Endothelial cell (in vitro differentiated cells): ENCODE results near the gene SLC34A1. TPM values are rescaled to one million over a fixed set of nuclear protein-coding genes. Genes with fewer than 3 reads are reported as not detected.

Experiments used
- DNase-seq: peaks from one replicate; pipeline ENCODE4 v3.0.0; 2021; ENCODE audit warnings: low spot score
- H3K27ac Mint-ChIP-seq: one replicate; pipeline ENCODE4 v1.8.0; 2021; ENCODE audit warnings: mixed read lengths, inconsistent platforms; ENCODE audit not compliant: unreplicated experiment
- H3K27me3 Mint-ChIP-seq: one replicate; pipeline ENCODE4 v1.8.0; 2021; ENCODE audit warnings: mild to moderate bottlenecking, moderate library complexity, mixed read lengths, inconsistent platforms; ENCODE audit not compliant: unreplicated experiment
- H3K36me3 Mint-ChIP-seq: one replicate; pipeline ENCODE4 v1.8.0; 2021; ENCODE audit warnings: mild to moderate bottlenecking, low read depth, mixed read lengths, inconsistent platforms; ENCODE audit not compliant: unreplicated experiment
- H3K4me1 Mint-ChIP-seq: one replicate; pipeline ENCODE4 v1.8.0; 2021; ENCODE audit warnings: mild to moderate bottlenecking, mixed read lengths, inconsistent platforms; ENCODE audit not compliant: unreplicated experiment
- H3K4me3 Mint-ChIP-seq: one replicate; pipeline ENCODE4 v1.8.0; 2021; ENCODE audit warnings: mild to moderate bottlenecking, mixed read lengths, inconsistent platforms; ENCODE audit not compliant: unreplicated experiment
- H3K9me3 Mint-ChIP-seq: one replicate; pipeline ENCODE4 v1.8.0; 2021; ENCODE audit warnings: mixed read lengths, inconsistent platforms; ENCODE audit not compliant: unreplicated experiment
- total RNA-seq: library from RNA; stranded (reverse); fragmentation: NEBNext Ultra II Directional; extraction: Animal tissue kit (Norgen Biotek cat#: 25700); gene quantifications from one replicate; pipeline ENCODE4 v1.2.1, GENCODE V29; 2021; ENCODE audit not compliant: unreplicated experiment
- TF ChIP-seq, protein P1 (sequence below): fragments of 200-600 bp; sonication (generic); IDR thresholded peaks from one replicate; pipeline ENCODE4 v1.5.0; 2021; ENCODE audit warnings: antibody characterized with exemption; ENCODE audit not compliant: unreplicated experiment

Gene SLC34A1
- total RNA-seq, 1 donor from 2014 or later: not detected

DNA sequence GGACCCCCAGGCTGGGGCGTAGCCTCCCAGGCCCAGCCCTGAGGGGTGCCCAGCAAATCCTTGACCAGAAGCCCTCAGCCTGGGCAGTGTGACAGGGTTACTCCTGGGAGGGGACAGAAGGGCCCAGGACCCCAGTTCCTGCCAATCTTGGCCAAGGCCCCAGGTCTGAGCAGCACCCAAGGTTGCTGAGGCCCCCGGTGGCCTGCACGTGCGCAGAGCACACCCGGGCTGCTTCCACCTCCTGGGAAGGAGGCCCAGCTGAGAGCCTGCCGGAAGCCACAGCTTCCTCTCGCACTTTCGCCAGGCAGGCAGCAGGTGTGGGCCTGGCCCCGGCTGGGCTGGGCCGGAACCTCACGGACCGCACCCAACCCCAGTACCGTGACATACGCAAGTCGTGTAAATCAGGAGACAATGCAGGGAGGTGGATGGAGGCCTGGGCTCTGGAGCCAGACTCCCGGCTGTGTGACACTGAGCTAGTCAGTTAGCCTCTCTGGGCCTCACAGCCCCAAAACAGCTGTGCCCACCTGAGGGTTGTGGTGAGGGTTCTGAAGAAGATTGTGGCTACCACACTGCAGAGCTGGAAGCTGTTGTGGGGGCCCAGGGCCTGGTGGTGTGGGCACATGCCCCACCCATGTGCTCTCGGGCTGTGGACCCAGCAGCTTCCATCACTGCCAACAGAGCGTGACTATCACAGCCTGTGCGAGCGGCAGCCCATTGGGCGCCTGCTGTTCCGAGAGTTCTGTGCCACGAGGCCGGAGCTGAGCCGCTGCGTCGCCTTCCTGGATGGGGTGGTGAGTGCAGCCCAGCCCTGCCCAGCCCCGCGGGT, 47.3 kb downstream of the SLC34A1 start:
- TF ChIP-seq, protein P1, sequence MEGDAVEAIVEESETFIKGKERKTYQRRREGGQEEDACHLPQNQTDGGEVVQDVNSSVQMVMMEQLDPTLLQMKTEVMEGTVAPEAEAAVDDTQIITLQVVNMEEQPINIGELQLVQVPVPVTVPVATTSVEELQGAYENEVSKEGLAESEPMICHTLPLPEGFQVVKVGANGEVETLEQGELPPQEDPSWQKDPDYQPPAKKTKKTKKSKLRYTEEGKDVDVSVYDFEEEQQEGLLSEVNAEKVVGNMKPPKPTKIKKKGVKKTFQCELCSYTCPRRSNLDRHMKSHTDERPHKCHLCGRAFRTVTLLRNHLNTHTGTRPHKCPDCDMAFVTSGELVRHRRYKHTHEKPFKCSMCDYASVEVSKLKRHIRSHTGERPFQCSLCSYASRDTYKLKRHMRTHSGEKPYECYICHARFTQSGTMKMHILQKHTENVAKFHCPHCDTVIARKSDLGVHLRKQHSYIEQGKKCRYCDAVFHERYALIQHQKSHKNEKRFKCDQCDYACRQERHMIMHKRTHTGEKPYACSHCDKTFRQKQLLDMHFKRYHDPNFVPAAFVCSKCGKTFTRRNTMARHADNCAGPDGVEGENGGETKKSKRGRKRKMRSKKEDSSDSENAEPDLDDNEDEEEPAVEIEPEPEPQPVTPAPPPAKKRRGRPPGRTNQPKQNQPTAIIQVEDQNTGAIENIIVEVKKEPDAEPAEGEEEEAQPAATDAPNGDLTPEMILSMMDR: no peak
- Mint-ChIP-seq H3K27ac (no peak overlapping the region), H3K9me3 (no peaks in the 10 kb centered on the region), H3K4me3 (no peak overlapping the region), H3K36me3 (peaks cover 3% of the 10 kb centered on the region), H3K4me1 (peaks cover 11% of the 10 kb centered on the region), H3K27me3 (peaks cover 10% of the 10 kb centered on the region)
- DNase-seq: no peak

DNA sequence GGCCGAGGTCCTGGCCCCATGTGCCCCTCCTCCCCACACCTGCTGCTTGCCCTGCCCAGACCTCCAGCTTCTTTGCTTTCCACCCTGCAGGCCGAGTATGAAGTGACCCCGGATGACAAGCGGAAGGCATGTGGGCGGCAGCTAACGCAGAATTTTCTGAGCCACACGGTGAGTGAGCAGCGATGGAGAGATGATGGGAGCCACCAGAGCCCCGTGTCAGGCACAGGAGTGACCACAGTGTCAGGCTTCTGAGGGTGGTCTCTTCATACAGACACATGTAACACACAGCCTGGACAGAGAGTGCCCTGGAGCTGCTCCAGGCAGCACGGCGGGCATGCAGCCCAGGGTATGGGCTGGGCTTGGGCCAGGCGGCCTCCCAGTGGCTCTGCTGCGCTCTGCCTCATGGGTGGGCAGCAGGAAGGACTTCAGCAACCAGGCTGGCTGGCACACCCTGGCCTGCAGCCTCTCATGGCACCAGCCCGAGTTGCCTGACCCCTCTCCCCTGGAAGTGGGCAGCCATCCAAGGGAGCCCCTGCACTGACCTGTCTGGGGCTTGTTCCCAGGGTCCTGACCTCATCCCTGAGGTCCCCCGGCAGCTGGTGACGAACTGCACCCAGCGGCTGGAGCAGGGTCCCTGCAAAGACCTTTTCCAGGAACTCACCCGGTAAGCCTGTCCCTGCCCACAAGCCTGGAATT, 48.1 kb downstream of the SLC34A1 start:
- H3K27ac Mint-ChIP-seq: no peak overlapping the region
- peaks cover 10% of the 10 kb centered on the region for H3K4me1 Mint-ChIP-seq

DNA sequence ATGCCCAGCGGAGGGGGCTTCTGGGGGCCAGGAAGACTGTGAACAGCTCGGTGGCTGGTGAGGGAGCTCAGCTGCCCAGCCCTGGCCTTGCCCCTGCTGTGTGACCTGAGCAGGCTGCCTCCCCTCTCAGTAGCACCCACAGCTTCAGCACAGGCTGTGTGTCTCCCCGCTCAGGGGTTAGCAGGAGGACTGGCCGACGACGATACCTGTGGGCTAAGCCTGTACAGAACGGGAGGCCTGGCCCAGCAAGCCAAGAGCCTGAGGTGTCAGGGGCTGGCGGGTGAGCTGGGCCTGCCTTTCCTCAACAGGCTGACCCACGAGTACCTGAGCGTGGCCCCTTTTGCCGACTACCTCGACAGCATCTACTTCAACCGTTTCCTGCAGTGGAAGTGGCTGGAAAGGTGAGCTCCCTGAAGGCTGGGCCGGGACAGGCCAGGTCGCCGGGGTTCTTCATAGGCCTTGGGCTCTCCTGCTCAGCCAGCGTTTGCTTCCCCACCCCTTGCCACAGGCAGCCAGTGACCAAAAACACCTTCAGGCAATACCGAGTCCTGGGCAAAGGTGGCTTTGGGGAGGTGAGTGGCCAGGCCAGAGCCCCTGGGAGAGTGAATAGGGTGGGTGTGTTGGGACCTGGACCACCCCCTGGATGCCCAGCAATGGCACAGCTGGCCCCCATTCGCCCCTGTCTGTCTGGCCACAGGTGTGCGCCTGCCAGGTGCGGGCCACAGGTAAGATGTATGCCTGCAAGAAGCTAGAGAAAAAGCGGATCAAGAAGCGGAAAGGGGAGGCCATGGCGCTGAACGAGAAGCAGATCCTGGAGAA, 48.8 kb downstream of the SLC34A1 start:
- no peak for DNase-seq
- Mint-ChIP-seq H3K4me1 (peaks cover 6% of the 10 kb centered on the region), H3K4me3 (no peak overlapping the region), H3K27ac (no peak overlapping the region), H3K27me3 (peaks cover 8% of the 10 kb centered on the region), H3K9me3 (no peaks in the 10 kb centered on the region), H3K36me3 (peaks cover 16% of the 10 kb centered on the region)
- TF ChIP-seq, protein P1: no peak

More for the DNA sequence above, 48.1 kb downstream of the SLC34A1 start:
- Mint-ChIP-seq H3K9me3 (no peaks in the 10 kb centered on the region), H3K36me3 (peaks cover 11% of the 10 kb centered on the region), H3K27me3 (peaks cover 8% of the 10 kb centered on the region), H3K4me3 (no peak overlapping the region)
- TF ChIP-seq, protein P1: no peak
- DNase-seq: no peak

DNA sequence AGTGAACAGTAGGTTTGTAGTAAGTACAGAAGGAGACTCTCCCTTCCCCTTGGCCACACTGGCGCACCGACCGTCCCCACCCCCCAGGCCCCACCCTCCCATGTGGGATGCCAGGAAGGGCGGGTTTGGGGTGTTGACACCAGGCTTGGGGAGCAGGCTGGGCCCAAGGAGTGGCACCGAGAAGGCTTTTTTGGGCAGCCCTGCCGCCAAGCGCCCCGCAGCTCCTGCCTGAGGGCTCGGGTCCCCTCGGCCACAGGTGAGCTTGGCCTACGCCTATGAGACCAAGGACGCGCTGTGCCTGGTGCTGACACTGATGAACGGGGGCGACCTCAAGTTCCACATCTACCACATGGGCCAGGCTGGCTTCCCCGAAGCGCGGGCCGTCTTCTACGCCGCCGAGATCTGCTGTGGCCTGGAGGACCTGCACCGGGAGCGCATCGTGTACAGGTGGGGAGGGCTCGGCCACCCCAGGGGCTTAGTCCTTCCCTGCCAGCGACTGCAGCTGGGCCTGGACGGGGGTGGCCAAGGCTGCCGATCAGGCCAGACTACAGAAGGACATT, 49.5 kb downstream of the SLC34A1 start:
- DNase-seq: no peak
- H3K36me3 Mint-ChIP-seq: peaks cover 17% of the 10 kb centered on the region
- peaks cover 13% of the 10 kb centered on the region for H3K27me3 Mint-ChIP-seq

More for the DNA sequence above, 49.5 kb downstream of the SLC34A1 start:
- no peak overlapping the region for H3K27ac Mint-ChIP-seq
- H3K4me3 Mint-ChIP-seq: no peak overlapping the region
- H3K4me1 Mint-ChIP-seq: peaks cover 6% of the 10 kb centered on the region
- TF ChIP-seq, protein P1: no peak
- no peaks in the 10 kb centered on the region for H3K9me3 Mint-ChIP-seq
